ENCODE measurements around the gene NTMT1.
A peak's percentile ranks its signal among the peaks of the same experiment; 100 is the strongest.
"Not testable (repeated sequence)": the region's sequence is repeated elsewhere in the genome, so short reads cannot be mapped to it uniquely, and the experiment has no call there.

NTMT1 gene

GRCh38 chr9:129615407-129616285 lies 10.3 kb upstream of the NTMT1 start:
- DNase-seq (ENCODE audit: low read depth in 2 of 2) = no peak

DNA sequence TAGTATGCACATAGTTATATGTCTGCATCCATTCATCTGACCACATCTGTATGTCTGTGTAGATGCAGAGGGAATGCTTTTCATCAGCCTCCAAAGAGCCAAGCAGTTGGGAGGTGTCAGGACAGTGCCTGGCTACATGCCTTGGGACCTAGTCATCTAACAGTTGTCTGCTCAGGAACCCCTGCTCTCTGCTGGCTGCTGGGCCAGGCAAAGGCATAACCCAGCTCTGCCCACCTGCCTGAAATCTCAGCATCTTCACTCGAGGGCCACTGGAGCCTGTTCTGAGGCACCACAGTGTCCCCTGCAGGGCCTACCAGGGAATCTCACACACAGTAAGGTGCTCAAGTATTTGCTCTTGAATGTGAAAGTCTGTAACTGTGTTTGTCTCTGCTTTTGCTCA lies 8.8 kb upstream of the NTMT1 start:
- no peak for DNase-seq (ENCODE audit: low read depth in 2 of 2)

GRCh38 chr9:129619787-129620668 lies 5.9 kb upstream of the NTMT1 start:
- DNase-seq (ENCODE audit: low read depth in 2 of 2) = no peak

- DNase-seq (ENCODE audit: low read depth in 2 of 2) = no peak
Observed at GRCh38 chr9:129620669-129621295, 5.2 kb upstream of the NTMT1 start, which contains the start of gene C9orf50. Gene C9orf50, minus strand, starts transcription at chr9:129621101. Its CDS starts 527 bp downstream, at chr9:129620574.

DNA sequence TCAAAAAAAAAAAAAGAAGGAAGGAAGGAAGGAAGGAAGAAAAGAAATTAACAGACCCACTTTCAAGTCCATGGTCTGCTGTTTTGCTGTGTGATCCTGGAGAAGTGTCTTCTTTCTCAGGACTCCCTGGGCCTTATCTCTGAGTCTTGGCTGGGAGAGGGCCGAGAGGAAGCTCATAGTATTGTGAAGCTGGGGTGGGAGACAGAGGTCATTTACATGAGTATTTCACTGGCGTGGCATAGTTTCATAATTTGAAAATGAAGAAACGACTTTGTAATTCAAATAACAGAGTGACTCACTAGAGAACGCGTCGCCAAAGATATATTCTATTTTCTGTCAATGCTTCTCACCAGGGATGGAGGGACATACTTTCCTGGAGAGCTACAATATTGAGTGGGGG lies 2.6 kb upstream of the NTMT1 start:
- no peak for DNase-seq (ENCODE audit: low read depth in 2 of 2)

GRCh38 chr9:129624168-129624759 lies 1.7 kb upstream of the NTMT1 start:
- peak; percentile 41 to 78 for DNase-seq (ENCODE audit: low read depth in 2 of 2)

DNA sequence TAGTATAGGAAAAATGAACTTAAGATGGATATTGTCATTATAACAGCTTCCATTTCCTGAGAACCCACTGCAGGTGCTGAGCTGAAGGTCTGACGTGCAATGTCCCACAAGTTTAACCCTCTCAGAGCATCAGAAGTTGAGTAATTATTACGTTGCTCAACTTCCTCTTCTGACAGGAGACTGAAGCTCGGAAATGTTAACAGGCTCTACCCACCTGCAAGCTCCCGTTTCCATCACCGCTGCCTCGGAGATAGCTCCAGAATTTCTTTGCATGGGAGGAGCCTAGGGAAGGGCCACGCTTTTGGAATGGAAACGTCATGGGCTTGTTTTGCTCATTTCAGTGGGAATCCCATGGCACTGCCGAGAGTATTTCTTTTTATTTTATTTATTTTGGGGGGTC lies 1.0 kb upstream of the NTMT1 start:
- no peak for DNase-seq (ENCODE audit: low read depth in 2 of 2)

DNA sequence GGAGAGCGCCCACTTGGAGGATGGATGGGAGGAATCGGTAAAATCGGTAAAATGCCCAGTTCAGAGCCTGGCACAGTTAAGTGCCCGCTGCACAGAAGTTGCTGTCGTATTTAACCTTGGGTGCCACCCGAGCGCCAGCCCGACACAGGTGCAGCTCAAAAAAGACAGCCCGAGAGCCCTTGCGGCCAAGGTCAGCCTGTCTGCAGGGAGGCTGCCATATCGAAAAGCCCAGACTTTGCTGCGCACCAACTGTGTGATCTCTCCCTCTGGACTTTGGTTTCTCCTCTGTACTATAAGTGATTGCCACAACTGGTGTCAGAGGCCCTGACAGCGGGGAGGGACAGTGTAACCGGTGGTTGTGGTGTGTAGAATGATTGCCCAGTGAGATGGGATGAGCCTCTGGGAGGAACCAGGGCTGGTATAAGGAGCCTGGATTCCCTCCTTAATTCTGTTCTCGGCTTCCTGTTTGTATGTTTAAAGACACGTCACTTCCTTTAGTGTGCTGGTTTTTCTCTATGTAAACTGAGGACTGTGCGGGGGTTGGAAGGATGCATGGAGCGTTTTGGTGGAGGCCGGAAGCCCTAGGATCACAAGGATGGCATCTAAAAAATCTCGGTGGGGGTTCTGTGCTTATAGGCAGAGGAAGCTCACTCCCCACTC lies 792 bp downstream of the NTMT1 start:
- no peak for DNase-seq (ENCODE audit: low read depth in 2 of 2)

GRCh38 chr9:129627556-129628440 lies 1.8 kb downstream of the NTMT1 start:
- DNase-seq (ENCODE audit: low read depth in 2 of 2) = no peak

DNA sequence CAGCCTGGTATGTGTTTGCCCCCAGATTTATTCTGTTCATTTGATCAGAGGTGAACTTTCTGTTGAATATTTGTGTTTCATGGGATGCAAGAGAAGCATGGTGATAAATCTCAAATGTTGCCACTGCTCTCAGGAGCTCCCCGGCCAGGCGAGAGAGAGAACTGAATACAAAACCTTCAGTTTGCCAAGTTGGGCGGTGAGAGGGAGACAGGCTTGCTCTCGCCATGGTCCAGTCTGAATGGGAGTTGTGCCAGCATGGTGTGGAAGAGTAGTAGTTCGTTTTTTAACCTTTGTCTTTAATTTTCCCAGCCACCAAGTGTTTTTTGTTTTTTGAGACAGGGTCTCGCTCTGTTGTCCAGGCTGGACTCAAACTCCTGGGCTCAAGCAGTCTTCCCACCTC lies 2.7 kb downstream of the NTMT1 start:
- no peak for DNase-seq (ENCODE audit: low read depth in 2 of 2)

DNA sequence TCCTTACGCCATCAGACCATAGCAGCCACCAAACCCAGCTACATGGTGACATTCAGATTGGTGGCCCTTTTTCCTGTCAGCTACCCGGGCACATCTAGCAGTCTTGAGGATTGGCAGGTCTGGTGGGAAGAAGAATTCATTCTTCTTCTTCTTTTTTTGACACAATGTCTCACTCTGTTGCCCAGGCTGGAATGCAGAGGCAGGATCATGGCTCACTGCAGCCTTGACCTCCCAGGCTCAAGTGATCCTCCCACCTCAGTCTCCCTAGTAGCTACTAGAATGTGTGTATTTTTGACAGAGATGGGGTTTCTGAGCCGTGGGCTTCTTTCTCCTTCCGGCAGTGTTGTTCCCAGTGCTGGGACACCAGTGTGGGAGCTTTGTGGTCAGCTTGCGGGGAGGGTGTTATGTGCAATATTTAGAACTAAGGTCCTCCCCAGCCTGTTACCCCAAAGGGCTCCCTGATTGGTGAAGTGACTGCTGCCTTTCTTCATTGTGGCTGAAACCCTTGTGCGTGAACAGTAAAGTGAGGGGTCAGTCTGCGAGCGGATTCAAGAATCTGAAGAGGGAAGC lies 3.4 kb downstream of the NTMT1 start:
- DNase-seq (ENCODE audit: low read depth in 2 of 2) = no peak

GRCh38 chr9:129630967-129631673 lies 5.2 kb downstream of the NTMT1 start:
- DNase-seq (ENCODE audit: low read depth in 2 of 2) = no peak

DNA sequence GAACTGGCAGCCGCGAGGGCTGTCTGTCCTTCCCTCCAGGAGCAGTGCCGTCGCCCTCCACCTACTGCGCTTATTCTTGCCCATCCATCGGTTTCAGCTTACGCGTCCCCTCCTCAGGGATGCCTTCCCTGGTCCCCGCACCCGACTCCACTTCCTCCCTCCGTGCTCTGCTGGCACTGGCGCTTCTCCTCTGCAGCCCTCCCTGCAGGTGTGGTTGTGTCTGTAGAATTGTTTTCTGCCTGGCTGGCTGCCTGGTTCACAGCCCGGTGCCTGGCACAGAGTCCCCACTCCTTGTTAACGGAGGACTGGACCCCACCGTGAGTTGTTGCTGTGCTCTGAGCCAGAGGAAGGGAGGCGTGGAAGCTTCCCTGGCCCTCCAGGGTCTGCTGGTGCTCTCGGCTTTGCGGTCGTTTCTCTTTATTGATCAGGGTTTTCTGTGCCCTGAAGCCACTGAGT lies 5.7 kb downstream of the NTMT1 start:
- DNase-seq (ENCODE audit: low read depth in 2 of 2) = no peak

GRCh38 chr9:129632460-129632859 lies 6.5 kb downstream of the NTMT1 start:
- DNase-seq (ENCODE audit: low read depth in 2 of 2) = no peak

DNA sequence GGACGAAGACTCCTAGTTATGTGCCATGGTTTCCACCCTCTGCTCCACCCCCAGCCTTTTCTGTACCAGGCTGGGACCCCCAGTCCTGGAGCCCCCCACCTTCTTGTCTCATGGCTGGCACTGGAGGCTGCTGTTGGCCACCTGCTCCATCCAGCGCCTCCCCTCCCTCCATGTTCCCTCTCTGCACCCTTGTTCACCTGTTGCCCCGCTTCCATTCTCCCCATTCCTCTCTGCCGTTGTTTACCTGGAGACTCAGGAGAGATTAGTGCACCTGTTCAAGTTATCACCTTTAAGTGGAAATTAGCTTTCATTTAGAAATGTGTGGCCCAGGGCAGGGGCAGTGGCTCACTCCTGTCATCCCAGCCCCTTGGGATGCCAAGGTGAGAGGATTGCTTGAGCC lies 7.2 kb downstream of the NTMT1 start:
- no peak for DNase-seq (ENCODE audit: low read depth in 2 of 2)

DNA sequence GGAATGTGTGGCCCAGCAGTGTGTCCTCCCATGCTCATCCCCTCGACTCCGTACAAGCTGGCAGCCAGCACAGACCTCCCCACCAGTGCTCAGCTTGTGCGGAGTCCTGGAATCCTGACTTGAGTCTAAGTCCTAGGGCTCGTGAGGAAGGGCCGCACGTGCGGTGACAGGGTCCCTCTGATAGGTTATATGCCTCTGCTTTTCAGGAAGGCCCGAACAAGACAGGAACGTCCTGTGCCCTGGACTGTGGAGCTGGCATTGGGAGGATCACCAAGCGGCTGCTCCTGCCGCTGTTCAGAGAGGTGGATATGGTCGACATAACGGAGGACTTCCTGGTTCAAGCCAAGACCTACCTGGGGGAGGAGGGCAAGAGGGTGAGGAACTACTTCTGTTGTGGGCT lies 7.9 kb downstream of the NTMT1 start:
- no peak for DNase-seq (ENCODE audit: low read depth in 2 of 2)

DNA sequence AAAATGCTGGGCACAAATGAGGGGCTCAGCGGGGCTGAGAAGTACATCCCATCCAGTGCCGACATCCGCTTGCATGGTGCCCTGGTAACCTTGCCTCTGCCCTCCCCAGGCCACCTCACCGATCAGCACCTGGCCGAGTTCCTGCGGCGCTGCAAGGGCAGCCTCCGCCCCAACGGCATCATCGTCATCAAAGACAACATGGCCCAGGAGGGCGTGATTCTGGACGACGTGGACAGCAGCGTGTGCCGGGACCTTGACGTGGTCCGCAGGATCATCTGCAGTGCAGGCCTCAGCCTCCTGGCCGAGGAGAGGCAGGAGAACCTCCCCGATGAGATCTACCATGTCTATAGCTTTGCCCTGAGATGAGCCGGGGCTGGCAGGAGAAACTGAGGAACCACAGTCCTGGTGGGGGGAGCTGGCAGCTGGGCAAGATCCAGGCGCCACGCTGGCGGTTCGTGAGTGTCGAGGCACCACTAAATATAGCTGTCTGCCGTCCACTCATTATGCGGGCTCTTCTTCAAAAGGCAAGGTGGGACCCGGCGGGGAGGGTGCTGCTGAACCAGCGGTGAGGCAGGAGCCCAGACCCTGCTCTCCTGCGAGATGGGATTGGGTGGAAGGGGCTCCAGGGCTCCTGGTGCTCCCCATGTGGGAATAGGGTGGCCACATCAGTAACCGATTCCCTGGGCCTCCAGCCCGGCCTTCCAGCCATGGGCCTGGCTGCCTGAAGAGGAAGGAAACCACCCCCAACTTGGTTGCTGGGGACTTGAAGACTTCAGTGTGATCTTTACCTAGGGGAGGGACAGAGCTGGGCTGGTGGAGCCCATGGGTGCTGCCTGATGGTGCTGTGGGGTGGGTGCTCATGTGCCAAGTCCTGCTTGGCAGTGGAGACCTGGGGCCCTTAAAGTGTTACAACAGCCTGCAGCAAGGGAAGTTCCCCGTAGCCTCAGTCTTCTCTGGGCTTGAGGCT lies 9.4 kb downstream of the NTMT1 start:
- no peak for DNase-seq (ENCODE audit: low read depth in 2 of 2)

DNA sequence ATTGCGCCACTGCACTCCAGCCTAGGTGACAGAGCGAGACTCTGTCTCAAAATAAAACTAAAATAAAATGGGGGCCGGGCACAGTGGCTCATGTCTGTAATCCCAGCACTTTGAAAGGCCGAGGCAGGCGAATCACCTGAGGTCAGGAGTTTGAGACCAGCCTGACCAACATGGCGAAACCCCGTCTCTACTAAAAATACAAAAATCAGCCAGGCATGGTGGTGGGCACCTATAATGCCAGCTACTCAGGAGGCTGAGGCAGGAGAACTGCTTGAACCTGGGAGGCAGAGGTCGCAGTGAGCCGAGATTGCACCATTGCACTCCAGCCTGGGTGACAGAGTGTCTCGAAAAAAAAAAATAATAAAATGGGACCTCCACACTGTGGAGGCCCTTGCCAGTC lies 10.4 kb downstream of the NTMT1 start:
- not testable (repeated sequence) for DNase-seq (ENCODE audit: low read depth in 2 of 2)
